ENCODE results near the gene LIN7C. TPM values are rescaled to one million over a fixed set of nuclear protein-coding genes. Genes with fewer than 3 reads are reported as not detected.
A peak's percentile ranks its signal among the peaks of the same experiment; 100 is the strongest.

LIN7C gene
- total and polyA plus RNA-seq, 9 donors, result 7.0 to 39.0 (median 33.1) TPM

DNA sequence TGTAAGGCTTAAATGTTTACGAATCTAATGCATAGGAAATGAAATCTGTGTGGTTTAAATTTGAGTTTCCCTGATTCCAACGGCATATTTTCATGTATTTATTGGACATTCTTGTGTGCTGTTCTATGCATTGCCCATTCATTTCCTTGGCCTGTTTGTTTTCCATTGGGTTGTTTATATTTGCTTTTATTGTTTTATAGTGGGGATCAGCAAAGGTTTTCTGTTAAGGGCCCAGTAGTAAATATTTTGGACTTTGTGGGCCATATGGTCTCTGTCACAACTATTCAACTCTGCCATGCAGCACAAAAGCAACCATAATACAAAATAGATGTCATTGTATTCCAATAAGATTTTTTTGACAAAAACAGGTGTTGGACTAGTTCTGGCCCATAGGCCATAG is 28.7 kb downstream of the LIN7C start:
- intact Hi-C loops (cut with DNase I), result loop anchor here in 2 of 4 donors (10.0 kb wide), 1 partner anchor 83 kb away; no protein-coding TSS in a partner anchor
- Histone ChIP-seq H3K4me1 (ENCODE audit: insufficient read depth) (peaks cover 1% of the 10 kb centered on the region), H3K9me3 (no peaks in the 10 kb centered on the region), H3K27ac (no peak overlapping the region), H3K27me3 (no peaks in the 10 kb centered on the region), H3K36me3 (no peaks in the 10 kb centered on the region), H3K4me3 (no peak overlapping the region)
- TF ChIP-seq POLR2A (IDR thresholded peaks at IDR 0.05) (no peak), EP300 (IDR thresholded peaks at IDR 0.05) (no peak), CTCF (IDR thresholded peaks at IDR 0.05) (no peak)
- WGBS, 3 donors, result 57 to 80% (median 67%) methylated on average over 2 of the region's 2 CpGs
- no peak for DNase-seq

- no peak for DNase-seq
- intact Hi-C loops (cut with DNase I), result loop anchor here in 2 of 4 donors (10.0 kb wide), 1 partner anchor 82 kb away; no protein-coding TSS in a partner anchor
- Histone ChIP-seq H3K9me3 (no peaks in the 10 kb centered on the region), H3K4me1 (ENCODE audit: insufficient read depth) (peaks cover 1% of the 10 kb centered on the region), H3K4me3 (no peak overlapping the region), H3K27me3 (no peaks in the 10 kb centered on the region), H3K36me3 (no peaks in the 10 kb centered on the region), H3K27ac (no peak overlapping the region)
- TF ChIP-seq CTCF (IDR thresholded peaks at IDR 0.05), result no peak
- no peak for TF ChIP-seq POLR2A (IDR thresholded peaks at IDR 0.05)
- TF ChIP-seq EP300 (IDR thresholded peaks at IDR 0.05), result no peak
Observed at GRCh38 chr11:27477243-27477642, 29.3 kb downstream of the LIN7C start.

GRCh38 chr11:27475622-27476021 is 30.9 kb downstream of the LIN7C start:
- no peak overlapping the region for H3K4me3 ChIP-seq
- H3K4me1 ChIP-seq (ENCODE audit: insufficient read depth), result peaks cover 1% of the 10 kb centered on the region
- intact Hi-C loops (cut with DNase I), result loop anchor here in 2 of 4 donors (10.0 kb wide), 1 partner anchor 81 kb away; no protein-coding TSS in a partner anchor
- H3K27ac ChIP-seq, result no peak overlapping the region
- H3K36me3 ChIP-seq, result no peaks in the 10 kb centered on the region
- TF ChIP-seq CTCF (IDR thresholded peaks at IDR 0.05) (no peak), POLR2A (IDR thresholded peaks at IDR 0.05) (no peak), EP300 (IDR thresholded peaks at IDR 0.05) (no peak)
- DNase-seq, result no peak
- no peaks in the 10 kb centered on the region for H3K27me3 ChIP-seq
- WGBS, 3 donors, result 94 to 97% (median 96%) methylated on average over 5 of the region's 5 CpGs
- H3K9me3 ChIP-seq, result no peaks in the 10 kb centered on the region

DNA sequence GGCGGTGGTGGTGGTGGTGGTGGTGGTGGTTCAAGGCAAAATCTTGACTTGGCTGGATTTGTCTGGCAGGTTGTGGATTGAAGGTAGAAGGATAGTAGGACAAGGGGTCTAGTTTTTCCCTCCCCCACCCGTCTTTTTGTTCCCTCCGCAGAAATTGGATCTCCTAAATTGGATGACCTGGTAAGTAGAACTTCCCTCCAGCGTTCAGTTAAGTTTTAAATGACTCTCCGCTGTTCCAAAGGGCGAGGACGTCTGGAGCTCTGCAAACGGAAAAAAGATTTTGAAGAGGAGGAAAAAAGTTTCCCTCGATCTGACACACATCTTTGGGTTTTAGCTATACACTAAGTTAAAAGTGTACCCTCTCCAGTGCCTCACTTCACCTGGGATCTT is 33.6 kb downstream of the LIN7C start:
- Histone ChIP-seq H3K9me3 (no peaks in the 10 kb centered on the region), H3K4me3 (peak overlapping the region; percentile 77), H3K27me3 (no peaks in the 10 kb centered on the region), H3K27ac (no peak overlapping the region), H3K36me3 (no peaks in the 10 kb centered on the region), H3K4me1 (ENCODE audit: insufficient read depth) (peaks cover 5% of the 10 kb centered on the region)
- no peak for TF ChIP-seq EP300 (IDR thresholded peaks at IDR 0.05)
- no peak for TF ChIP-seq POLR2A (IDR thresholded peaks at IDR 0.05)
- TF ChIP-seq CTCF (IDR thresholded peaks at IDR 0.05), result no peak
- intact Hi-C loops (cut with DNase I), result loop anchor here in 2 of 4 donors (10.0 kb wide), 1 partner anchor 78 kb away; no protein-coding TSS in a partner anchor
- no peak for DNase-seq
- 1 to 7% (median 2%) methylated on average over 8 to 9 of the region's 9 CpGs for WGBS, 3 donors
